HEK293 (cell line): ENCODE results near the gene AHCYL2.

Experiments used
- SP2 ChIP-seq: fragments of 450-650 bp; formaldehyde crosslinking; IDR thresholded peaks from 2 replicates; pipeline ENCODE4 v1.5.1; 2016; ENCODE audit warnings: missing biosample characterization, missing genetic modification characterization
- ZNF24 ChIP-seq: fragments of 450-650 bp; formaldehyde crosslinking; IDR thresholded peaks from 2 replicates; pipeline ENCODE4 v1.5.1; 2016; ENCODE audit warnings: missing biosample characterization, missing genetic modification characterization
- ZNF473 ChIP-seq: fragments of 450-650 bp; formaldehyde crosslinking; IDR thresholded peaks from 2 replicates; pipeline ENCODE4 v1.5.1; 2017; ENCODE audit warnings: missing biosample characterization, missing genetic modification characterization
- ZNF677 ChIP-seq: fragments of 450-650 bp; IDR thresholded peaks from 2 replicates; pipeline ENCODE4 v1.5.0; 2018; ENCODE audit warnings: missing biosample characterization, mild to moderate bottlenecking, missing genetic modification characterization, moderate library complexity
- TF ChIP-seq, protein P1 (sequence below): fragments of 450-650 bp; formaldehyde crosslinking; IDR thresholded peaks from 2 replicates; pipeline ENCODE4 v1.5.1; 2016; ENCODE audit warnings: missing biosample characterization, missing genetic modification characterization
- TF ChIP-seq, protein P2 (sequence below): fragments of 450-650 bp; formaldehyde crosslinking; IDR thresholded peaks from 2 replicates; pipeline ENCODE4 v1.5.1; 2016; ENCODE audit warnings: missing biosample characterization, missing genetic modification characterization

DNA sequence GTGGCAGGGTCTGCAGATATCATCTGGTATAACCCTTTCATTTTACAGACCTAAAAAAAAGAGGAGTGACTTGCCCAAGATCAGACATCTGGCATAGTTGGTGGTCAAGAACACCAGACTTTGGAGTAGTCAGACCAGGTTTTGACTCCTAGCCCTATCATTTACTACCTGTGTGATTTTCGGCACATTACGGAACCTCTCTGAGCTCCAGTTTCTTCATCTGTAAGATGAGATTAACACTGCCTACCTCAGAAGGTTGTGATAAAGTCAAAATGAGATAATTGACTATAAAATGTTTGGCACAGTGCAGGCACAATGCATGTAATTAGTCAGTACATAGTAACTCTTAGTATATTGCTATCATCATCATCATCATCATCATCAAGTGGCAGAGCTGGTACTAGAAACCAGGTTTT is 210.6 kb downstream of the AHCYL2 start:
- TF ChIP-seq ZNF677 (tag by site-specific recombination) (no peak), ZNF24 (tag by site-specific recombination) (no peak), SP2 (tag by site-specific recombination) (no peak), ZNF473 (tag by site-specific recombination) (no peak)
- TF ChIP-seq, protein P1, sequence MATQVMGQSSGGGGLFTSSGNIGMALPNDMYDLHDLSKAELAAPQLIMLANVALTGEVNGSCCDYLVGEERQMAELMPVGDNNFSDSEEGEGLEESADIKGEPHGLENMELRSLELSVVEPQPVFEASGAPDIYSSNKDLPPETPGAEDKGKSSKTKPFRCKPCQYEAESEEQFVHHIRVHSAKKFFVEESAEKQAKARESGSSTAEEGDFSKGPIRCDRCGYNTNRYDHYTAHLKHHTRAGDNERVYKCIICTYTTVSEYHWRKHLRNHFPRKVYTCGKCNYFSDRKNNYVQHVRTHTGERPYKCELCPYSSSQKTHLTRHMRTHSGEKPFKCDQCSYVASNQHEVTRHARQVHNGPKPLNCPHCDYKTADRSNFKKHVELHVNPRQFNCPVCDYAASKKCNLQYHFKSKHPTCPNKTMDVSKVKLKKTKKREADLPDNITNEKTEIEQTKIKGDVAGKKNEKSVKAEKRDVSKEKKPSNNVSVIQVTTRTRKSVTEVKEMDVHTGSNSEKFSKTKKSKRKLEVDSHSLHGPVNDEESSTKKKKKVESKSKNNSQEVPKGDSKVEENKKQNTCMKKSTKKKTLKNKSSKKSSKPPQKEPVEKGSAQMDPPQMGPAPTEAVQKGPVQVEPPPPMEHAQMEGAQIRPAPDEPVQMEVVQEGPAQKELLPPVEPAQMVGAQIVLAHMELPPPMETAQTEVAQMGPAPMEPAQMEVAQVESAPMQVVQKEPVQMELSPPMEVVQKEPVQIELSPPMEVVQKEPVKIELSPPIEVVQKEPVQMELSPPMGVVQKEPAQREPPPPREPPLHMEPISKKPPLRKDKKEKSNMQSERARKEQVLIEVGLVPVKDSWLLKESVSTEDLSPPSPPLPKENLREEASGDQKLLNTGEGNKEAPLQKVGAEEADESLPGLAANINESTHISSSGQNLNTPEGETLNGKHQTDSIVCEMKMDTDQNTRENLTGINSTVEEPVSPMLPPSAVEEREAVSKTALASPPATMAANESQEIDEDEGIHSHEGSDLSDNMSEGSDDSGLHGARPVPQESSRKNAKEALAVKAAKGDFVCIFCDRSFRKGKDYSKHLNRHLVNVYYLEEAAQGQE (tag by site-specific recombination) = no peak
- TF ChIP-seq, protein P2, sequence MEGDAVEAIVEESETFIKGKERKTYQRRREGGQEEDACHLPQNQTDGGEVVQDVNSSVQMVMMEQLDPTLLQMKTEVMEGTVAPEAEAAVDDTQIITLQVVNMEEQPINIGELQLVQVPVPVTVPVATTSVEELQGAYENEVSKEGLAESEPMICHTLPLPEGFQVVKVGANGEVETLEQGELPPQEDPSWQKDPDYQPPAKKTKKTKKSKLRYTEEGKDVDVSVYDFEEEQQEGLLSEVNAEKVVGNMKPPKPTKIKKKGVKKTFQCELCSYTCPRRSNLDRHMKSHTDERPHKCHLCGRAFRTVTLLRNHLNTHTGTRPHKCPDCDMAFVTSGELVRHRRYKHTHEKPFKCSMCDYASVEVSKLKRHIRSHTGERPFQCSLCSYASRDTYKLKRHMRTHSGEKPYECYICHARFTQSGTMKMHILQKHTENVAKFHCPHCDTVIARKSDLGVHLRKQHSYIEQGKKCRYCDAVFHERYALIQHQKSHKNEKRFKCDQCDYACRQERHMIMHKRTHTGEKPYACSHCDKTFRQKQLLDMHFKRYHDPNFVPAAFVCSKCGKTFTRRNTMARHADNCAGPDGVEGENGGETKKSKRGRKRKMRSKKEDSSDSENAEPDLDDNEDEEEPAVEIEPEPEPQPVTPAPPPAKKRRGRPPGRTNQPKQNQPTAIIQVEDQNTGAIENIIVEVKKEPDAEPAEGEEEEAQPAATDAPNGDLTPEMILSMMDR = no peak
